Nephron (organoid): ENCODE results near the gene UBE4A.

ENCODE experiments used
- H3K27ac Mint-ChIP-seq, 3 experiments: 2 replicates each; pipeline ENCODE4 v1.8.0; 2020; ENCODE audit warnings: mixed read lengths in 3 of 3, mild to moderate bottlenecking in 2 of 3, moderate library complexity in 1 of 3
- H3K27me3 Mint-ChIP-seq: 2 replicates; pipeline ENCODE4 v1.8.0; 2021; ENCODE audit warnings: low read depth, mild to moderate bottlenecking, moderate library complexity, mixed read lengths
- H3K36me3 Mint-ChIP-seq: 2 replicates; pipeline ENCODE4 v1.8.0; 2020; ENCODE audit warnings: low read depth, mixed read lengths
- H3K4me1 Mint-ChIP-seq: 2 replicates; pipeline ENCODE4 v1.8.0; 2020; ENCODE audit warnings: mixed read lengths
- H3K4me3 Mint-ChIP-seq, 3 experiments: 2 replicates each; pipeline ENCODE4 v1.8.0; 2020; ENCODE audit warnings: mild to moderate bottlenecking in 3 of 3, mixed read lengths in 3 of 3, moderate library complexity in 2 of 3
- H3K9me3 Mint-ChIP-seq: 2 replicates; pipeline ENCODE4 v1.8.0; 2020; ENCODE audit warnings: mixed read lengths
- CTCF ChIP-seq, 3 experiments: fragments of 200-600 bp; sonication (generic); IDR thresholded peaks; one replicate each; pipeline ENCODE4 v1.5.0; 2021; ENCODE audit warnings: antibody characterized with exemption in 3 of 3; ENCODE audit not compliant: unreplicated experiment in 3 of 3

The UBE4A gene

GRCh38 chr11:118434123-118434552 lies 74.7 kb downstream of the UBE4A start:
- Mint-ChIP-seq H3K4me3 (peak overlapping the region; percentile 92 to 97 (median 95)), H3K9me3 (no peaks in the 10 kb centered on the region), H3K36me3 (no peaks in the 10 kb centered on the region), H3K27ac (peak overlapping the region; percentile 92 to 99 (median 98)), H3K27me3 (peaks cover 3% of the 10 kb centered on the region), H3K4me1 (peaks cover 29% of the 10 kb centered on the region)
- TF ChIP-seq CTCF (IDR thresholded peaks at IDR 0.05; ENCODE audit: unreplicated experiment in 3 of 3), result no peak

- Mint-ChIP-seq H3K9me3 (no peaks in the 10 kb centered on the region), H3K36me3 (no peaks in the 10 kb centered on the region), H3K4me3 (peak overlapping the region; percentile 92 to 97 (median 95)), H3K27ac (peak overlapping the region; percentile 92 to 99 (median 98)), H3K4me1 (peaks cover 35% of the 10 kb centered on the region), H3K27me3 (peaks cover 3% of the 10 kb centered on the region)
- no peak for TF ChIP-seq CTCF (IDR thresholded peaks at IDR 0.05; ENCODE audit: unreplicated experiment in 3 of 3)
Measured at GRCh38 chr11:118434553-118435289, 75.3 kb downstream of the UBE4A start.

- Mint-ChIP-seq H3K27ac (peak overlapping the region; percentile 92 to 99 (median 98)), H3K4me3 (peak overlapping the region; percentile 92 to 97 (median 95)), H3K36me3 (peaks cover 5% of the 10 kb centered on the region), H3K4me1 (peaks cover 42% of the 10 kb centered on the region), H3K27me3 (peaks cover 3% of the 10 kb centered on the region), H3K9me3 (no peaks in the 10 kb centered on the region)
- no peak for TF ChIP-seq CTCF (IDR thresholded peaks at IDR 0.05; ENCODE audit: unreplicated experiment in 3 of 3)
Measured at GRCh38 chr11:118435290-118435892, 76.0 kb downstream of the UBE4A start.

- TF ChIP-seq CTCF (IDR thresholded peaks at IDR 0.05; ENCODE audit: unreplicated experiment in 3 of 3), result no peak
- H3K4me1 Mint-ChIP-seq, result peaks cover 48% of the 10 kb centered on the region
- peak within 1 kb of the TSS; percentile 98 for H3K4me3 Mint-ChIP-seq
- no peaks in the 10 kb centered on the region for H3K9me3 Mint-ChIP-seq
- H3K27me3 Mint-ChIP-seq, result peaks cover 3% of the 10 kb centered on the region
- peaks cover 7% of the 10 kb centered on the region for H3K36me3 Mint-ChIP-seq
- peak within 1 kb of the TSS; percentile 92 to 99 (median 98) for H3K27ac Mint-ChIP-seq
Measured at GRCh38 chr11:118435893-118436624, 76.7 kb downstream of the UBE4A start, which contains the start of gene KMT2A. TSS of gene KMT2A (plus strand) at chr11:118436492. CDS start at chr11:118436513, 21 bp downstream.

- peak overlapping the region; percentile 81 to 87 (median 87) for H3K27ac Mint-ChIP-seq
- H3K4me3 Mint-ChIP-seq, result peak overlapping the region; percentile 98
- peaks cover 3% of the 10 kb centered on the region for H3K27me3 Mint-ChIP-seq
- peaks cover 52% of the 10 kb centered on the region for H3K4me1 Mint-ChIP-seq
- H3K9me3 Mint-ChIP-seq, result no peaks in the 10 kb centered on the region
- no peak for TF ChIP-seq CTCF (IDR thresholded peaks at IDR 0.05; ENCODE audit: unreplicated experiment in 3 of 3)
- H3K36me3 Mint-ChIP-seq, result peaks cover 7% of the 10 kb centered on the region
Measured at GRCh38 chr11:118436639-118437207, 77.3 kb downstream of the UBE4A start.
